Measurements from ENCODE around the gene TTC34. TPM values are rescaled to one million over a fixed set of nuclear protein-coding genes. Genes with fewer than 3 reads are reported as not detected.
"Not testable (repeated sequence)": the region's sequence is repeated elsewhere in the genome, so short reads cannot be mapped to it uniquely, and the experiment has no call there.

TTC34 gene
- polyA plus RNA-seq, 10 donors, result 0.09 to 0.58 (median 0.19) TPM

DNA sequence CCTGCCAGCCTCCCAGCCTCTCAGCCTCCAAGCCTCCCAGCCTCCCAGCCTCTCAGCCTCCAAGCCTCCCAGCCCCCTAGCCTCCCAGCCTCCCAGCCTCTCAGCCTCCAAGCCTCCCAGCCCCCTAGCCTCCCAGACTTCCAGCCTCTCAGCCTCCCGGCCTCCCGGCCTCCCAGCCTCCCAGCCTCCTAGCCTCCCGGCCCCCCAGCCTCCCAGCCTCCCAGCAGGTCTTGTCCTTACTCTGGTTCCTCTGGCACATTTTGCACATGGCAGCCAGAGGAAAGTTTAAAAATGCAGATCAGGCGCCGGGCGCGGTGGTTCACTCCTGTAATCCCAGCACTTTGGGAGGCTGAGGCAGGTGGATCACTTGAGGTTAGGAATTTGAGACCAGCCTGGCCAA is 2.5 kb downstream of the TTC34 start:
- DNase-seq, result not testable (repeated sequence)

DNA sequence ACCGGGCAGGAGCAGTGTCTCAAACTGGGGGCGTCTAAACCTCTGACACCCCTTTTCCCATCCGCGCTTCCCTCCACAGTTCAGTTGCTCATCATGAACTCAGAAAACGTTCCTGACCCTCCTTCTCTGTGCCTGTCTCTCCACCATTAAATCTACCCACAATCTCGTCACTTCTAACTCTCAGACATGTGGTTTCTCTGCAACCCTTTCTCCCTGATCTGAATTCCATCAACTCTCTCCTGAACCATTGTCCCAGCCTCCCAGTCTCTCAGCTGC is 3.8 kb downstream of the TTC34 start:
- DNase-seq, result no peak

DNA sequence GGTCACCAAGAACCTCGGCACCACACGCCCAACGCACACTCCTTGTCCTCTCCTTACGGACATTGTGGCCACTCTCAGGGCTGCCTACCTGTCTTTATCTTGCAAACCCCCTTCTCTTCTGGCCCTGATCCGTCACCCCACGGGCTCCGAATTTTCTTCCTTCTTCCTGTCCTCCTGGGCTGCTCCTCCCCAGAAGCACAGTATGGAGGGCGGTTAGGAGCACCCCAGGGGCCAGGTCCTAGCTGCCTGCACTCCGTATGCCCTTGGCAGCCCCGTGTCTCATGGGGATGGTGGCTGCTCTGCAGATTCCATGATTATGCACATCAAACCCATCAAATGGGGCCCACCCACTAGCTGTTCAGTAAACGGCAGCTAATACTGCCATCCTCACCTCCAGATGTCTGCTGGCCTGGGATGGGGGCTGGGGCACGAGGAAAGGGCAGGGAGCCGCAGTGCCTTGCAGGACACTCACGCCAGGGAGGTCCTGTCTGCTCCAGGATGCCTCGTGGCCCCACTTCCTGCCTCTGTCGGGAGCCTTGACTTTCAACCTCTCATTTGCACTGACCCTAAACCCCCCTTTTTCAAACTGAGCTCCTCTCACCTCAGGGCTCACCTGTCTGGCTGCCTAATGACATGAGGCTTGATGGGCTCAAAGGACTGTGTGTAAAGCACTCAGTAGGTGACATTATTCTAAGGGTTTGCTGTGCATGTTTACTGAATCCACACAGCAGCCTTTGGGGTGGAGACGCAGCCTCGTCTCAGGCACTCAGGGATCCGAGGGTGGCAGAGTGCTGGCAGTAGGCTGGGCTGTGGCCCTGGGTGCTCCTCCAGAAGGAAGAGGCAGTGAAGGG is 4.4 kb downstream of the TTC34 start:
- no peak for DNase-seq

- no peak for DNase-seq
These were observed 5.6 kb downstream of the TTC34 start for GRCh38 chr1:2795926-2796325.

DNA sequence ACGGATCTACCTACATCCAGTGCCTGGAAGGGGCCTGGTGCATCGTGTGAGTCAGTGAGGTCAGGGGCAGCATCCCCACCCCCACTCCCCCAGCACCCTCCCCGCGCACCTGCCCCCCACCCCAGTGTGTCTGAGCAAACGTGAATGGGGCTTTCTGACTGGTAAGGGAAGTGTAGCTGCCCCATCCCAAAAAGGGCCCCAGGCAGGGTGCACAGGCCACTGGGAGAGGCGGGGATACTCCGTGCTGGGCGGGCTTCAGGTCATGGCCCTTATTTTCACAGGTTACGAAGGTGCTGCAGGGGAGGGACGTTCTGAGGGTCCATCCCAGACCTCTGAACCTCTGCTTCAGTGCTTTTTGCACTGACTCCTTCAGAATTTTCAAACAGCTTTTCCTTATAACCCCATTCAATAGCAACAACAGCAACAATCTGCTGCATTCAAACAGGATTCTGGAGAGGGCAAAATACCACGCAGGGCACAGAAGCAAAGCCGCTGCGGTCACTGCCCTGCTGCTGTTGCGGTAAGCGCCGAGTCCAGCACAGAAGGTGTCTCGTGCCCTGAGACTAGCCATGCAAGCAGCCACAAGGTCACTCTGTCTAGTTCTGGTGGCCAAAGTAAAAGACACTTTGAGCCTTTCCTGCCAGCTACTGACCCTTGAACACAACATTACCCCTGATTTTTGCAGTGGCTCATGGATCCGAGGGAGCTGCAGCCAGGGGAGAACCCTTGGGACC is 10.3 kb downstream of the TTC34 start:
- no peak for DNase-seq

GRCh38 chr1:2789986-2790581 is 11.4 kb downstream of the TTC34 start:
- no peak for DNase-seq

- no peak for DNase-seq
These were observed 12.1 kb downstream of the TTC34 start for GRCh38 chr1:2789164-2789985.

DNA sequence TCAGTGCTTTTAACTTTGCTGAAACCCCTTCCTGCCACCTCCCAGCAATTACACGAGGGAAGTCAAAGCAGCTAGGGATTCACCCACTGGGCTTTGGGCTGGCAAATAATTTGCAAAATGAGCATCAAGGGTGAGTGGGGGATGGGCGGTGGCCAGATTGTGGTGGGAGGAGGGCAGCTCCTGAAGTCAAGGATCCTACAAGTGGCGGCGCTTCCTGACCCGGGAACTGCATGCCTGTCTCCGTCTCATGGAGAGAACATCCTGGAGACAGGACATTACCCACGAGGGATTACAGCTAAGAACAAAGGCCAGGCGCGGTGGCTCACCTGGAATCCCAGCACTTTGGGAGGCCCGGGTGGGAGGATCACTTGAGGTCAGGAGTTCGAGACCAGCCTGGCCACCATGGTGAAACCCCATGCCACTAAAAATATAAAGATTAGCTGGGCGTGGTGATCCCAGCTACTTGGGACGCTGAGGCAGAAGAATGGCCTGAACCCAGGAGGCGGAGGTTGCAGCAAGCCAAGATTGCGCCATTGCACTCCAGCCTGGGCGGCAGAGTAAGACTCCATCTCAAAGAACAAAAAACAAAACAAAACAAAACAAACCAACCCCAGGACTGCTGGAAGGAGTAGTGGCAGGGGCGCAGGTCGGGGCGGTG is 12.9 kb downstream of the TTC34 start:
- DNase-seq, result no peak

- DNase-seq, result no peak
These were observed 14.2 kb downstream of the TTC34 start for GRCh38 chr1:2787163-2787911.

GRCh38 chr1:2786329-2787162 is 14.9 kb downstream of the TTC34 start:
- peak in 2 of 3 donors; percentile 41 to 61 for DNase-seq

- DNase-seq, result no peak
These were observed 15.7 kb downstream of the TTC34 start for GRCh38 chr1:2785631-2786328.

GRCh38 chr1:2784854-2785630 is 16.5 kb downstream of the TTC34 start:
- no peak for DNase-seq

GRCh38 chr1:2783435-2784397 is 17.8 kb downstream of the TTC34 start:
- no peak for DNase-seq

DNA sequence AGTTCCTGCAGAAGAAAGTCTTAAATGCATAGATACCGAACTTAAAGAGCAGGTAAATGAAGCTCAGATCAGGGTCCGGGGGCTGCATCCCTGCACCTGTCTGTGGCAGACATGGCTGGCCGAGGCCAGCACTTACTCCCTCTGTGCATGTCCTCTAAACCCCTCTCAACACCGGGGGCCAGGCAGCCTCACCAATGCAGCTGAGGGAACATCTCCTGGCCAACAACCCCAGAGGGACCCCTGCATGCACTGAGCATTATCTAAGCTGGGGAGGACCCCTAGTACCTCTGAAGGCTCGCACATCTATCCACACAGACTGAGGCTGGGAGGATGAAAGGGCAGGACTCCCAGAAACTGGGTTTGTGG is 18.4 kb downstream of the TTC34 start:
- no peak for DNase-seq

GRCh38 chr1:2781627-2782026 is 19.9 kb downstream of the TTC34 start:
- no peak for DNase-seq

- no peak for DNase-seq
These were observed 23.3 kb downstream of the TTC34 start for GRCh38 chr1:2778220-2778592.
